HepG2 (cell line): ENCODE results near the gene PRR30. TPM values are rescaled to one million over a fixed set of nuclear protein-coding genes. Genes with fewer than 3 reads are reported as not detected.

ENCODE experiments used
- BRCA1 ChIP-seq: sonication (generic); formaldehyde crosslinking; IDR thresholded peaks from 2 replicates; pipeline ENCODE4 v1.4.0; 2020; ENCODE audit warnings: missing genetic modification reagents
- FOSL2 ChIP-seq: sonication (generic); formaldehyde crosslinking; IDR thresholded peaks from 2 replicates; pipeline ENCODE4 v1.4.0; 2020; ENCODE audit warnings: missing genetic modification reagents
- GTF3A ChIP-seq: sonication (generic); formaldehyde crosslinking; conservative IDR thresholded peaks from 2 replicates; pipeline ENCODE4 v1.4.0; 2020; ENCODE audit warnings: mild to moderate bottlenecking, missing genetic modification reagents
- HIC2 ChIP-seq: sonication (generic); formaldehyde crosslinking; IDR thresholded peaks from 2 replicates; pipeline ENCODE4 v1.9.0; 2022; ENCODE audit warnings: low read depth, missing genetic modification reagents
- HNRNPH1 ChIP-seq: fragments of 200-400 bp; formaldehyde crosslinking; optimal IDR thresholded peaks from 2 replicates; pipeline ENCODE3; 2017; ENCODE audit warnings: mild to moderate bottlenecking, low read depth, low read length
- NFKBIZ ChIP-seq: IDR thresholded peaks from 2 replicates; pipeline ENCODE4 v1.6.1; 2018; ENCODE audit warnings: missing genetic modification reagents, missing compliant biosample characterization
- PPARG ChIP-seq: conservative IDR thresholded peaks from 2 replicates; pipeline ENCODE4 v1.6.1; 2016; ENCODE audit warnings: missing biosample characterization, missing genetic modification reagents
- RCOR2 ChIP-seq: IDR thresholded peaks from 2 replicates; pipeline ENCODE4 v1.6.1; 2016; ENCODE audit warnings: missing biosample characterization, missing genetic modification reagents
- RNF2 ChIP-seq: fragments of 450-650 bp; conservative IDR thresholded peaks from 2 replicates; pipeline ENCODE4 v1.6.1; 2016; ENCODE audit warnings: low read depth
- SYNCRIP ChIP-seq: fragments of 200-400 bp; formaldehyde crosslinking; IDR thresholded peaks from 2 replicates; pipeline ENCODE4 v1.6.1; 2018; ENCODE audit warnings: mild to moderate bottlenecking, low read depth, low read length; ENCODE audit not compliant: insufficient read depth
- TAF15 ChIP-seq: fragments of 200-400 bp; formaldehyde crosslinking; IDR thresholded peaks from one replicate; pipeline ENCODE4 v1.6.1; 2018; ENCODE audit warnings: mild to moderate bottlenecking, low read depth, low read length; ENCODE audit not compliant: poor library complexity, severe bottlenecking
- ZBTB1 ChIP-seq: sonication (generic); formaldehyde crosslinking; IDR thresholded peaks from 2 replicates; pipeline ENCODE4 v1.4.0; 2020; ENCODE audit warnings: missing genetic modification reagents, borderline replicate concordance
- ZNF10 ChIP-seq: sonication (generic); formaldehyde crosslinking; IDR thresholded peaks from 2 replicates; pipeline ENCODE4 v1.4.0; 2020; ENCODE audit warnings: mild to moderate bottlenecking, low read depth, missing genetic modification reagents, borderline replicate concordance
- ZNF12 ChIP-seq: sonication (generic); formaldehyde crosslinking; IDR thresholded peaks from 2 replicates; pipeline ENCODE4 v1.5.0; 2020; ENCODE audit warnings: missing genetic modification reagents
- ZNF225 ChIP-seq: sonication (generic); formaldehyde crosslinking; IDR thresholded peaks from 2 replicates; pipeline ENCODE4 v1.4.0; 2020; ENCODE audit warnings: mild to moderate bottlenecking, missing genetic modification reagents
- ZNF362 ChIP-seq: sonication (generic); formaldehyde crosslinking; IDR thresholded peaks from 2 replicates; pipeline ENCODE4 v1.4.0; 2020; ENCODE audit warnings: missing genetic modification reagents, mild to moderate bottlenecking, borderline replicate concordance
- ZNF513 ChIP-seq: sonication (generic); formaldehyde crosslinking; conservative IDR thresholded peaks from 2 replicates; pipeline ENCODE4 v1.5.0; 2020; ENCODE audit warnings: missing genetic modification reagents
- ZNF547 ChIP-seq: sonication (generic); formaldehyde crosslinking; IDR thresholded peaks from 2 replicates; pipeline ENCODE4 v1.5.1; 2020; ENCODE audit warnings: mild to moderate bottlenecking, missing genetic modification reagents
- ZNF563 ChIP-seq: sonication (generic); formaldehyde crosslinking; IDR thresholded peaks from 2 replicates; pipeline ENCODE4 v1.8.0; 2022; ENCODE audit warnings: mild to moderate bottlenecking, moderate library complexity, missing genetic modification reagents
- ZNF619 ChIP-seq: sonication (generic); formaldehyde crosslinking; IDR thresholded peaks from 2 replicates; pipeline ENCODE4 v1.4.0; 2020; ENCODE audit warnings: mild to moderate bottlenecking, missing genetic modification reagents
- ZNF737 ChIP-seq: sonication (generic); formaldehyde crosslinking; IDR thresholded peaks from 2 replicates; pipeline ENCODE4 v1.5.0; 2020; ENCODE audit warnings: missing genetic modification reagents, mild to moderate bottlenecking, borderline replicate concordance
- ZNF839 ChIP-seq: sonication (generic); formaldehyde crosslinking; IDR thresholded peaks from 2 replicates; pipeline ENCODE4 v1.4.0; 2020; ENCODE audit warnings: missing genetic modification reagents, mild to moderate bottlenecking, borderline replicate concordance
- polyA plus RNA-seq, 8 experiments: library from polyadenylated mRNA; depleted of rRNA in 3 of 8; stranded (reverse) in 7 of 8; unstranded in 1 of 8; fragments of >200 nt; fragmentation: Illumina TruSeq in 4 of 8; extraction: Trizol in 4 of 8; gene quantifications; 2 replicates each; pipeline versions ENCODE4 v1.2.1 to v1.2.3, GENCODE V29; 2011 to 2016; ENCODE audit warnings: low read depth in 4 of 8, missing spikeins in 1 of 8, mixed read lengths in 1 of 8; ENCODE audit not compliant: insufficient read depth in 1 of 8
- total RNA-seq, 5 experiments: library from RNA; depleted of rRNA; stranded (reverse); fragments of >200 nt; fragmentation: Illumina TruSeq; extraction: Trizol; gene quantifications; 2 replicates each; pipeline ENCODE4 v1.2.3, GENCODE V29; 2016; ENCODE audit warnings: low read depth in 1 of 5
- TF ChIP-seq, protein P1 (sequence below): sonication (generic); formaldehyde crosslinking; IDR thresholded peaks from 2 replicates; pipeline ENCODE4 v1.8.1; 2022; ENCODE audit warnings: low read depth, mild to moderate bottlenecking, missing genetic modification reagents

PRR30 gene
- total and polyA plus RNA-seq, 2 of the 13 experiments (the other 11 are each of a cell fraction or from before 2014, with no cell fraction given): not detected

- TF ChIP-seq ZNF839 (no peak), ZNF225 (CRISPR knock-in tag) (peak; percentile 58; the same call in 1 of the 2 replicates), GTF3A (CRISPR knock-in tag) (no peak), RNF2 (no peak), ZBTB1 (CRISPR knock-in tag) (no peak), ZNF619 (no peak), ZNF513 (CRISPR knock-in tag) (no peak), ZNF737 (CRISPR knock-in tag) (no peak), HNRNPH1 (no peak), ZNF12 (CRISPR knock-in tag) (no peak), PPARG (CRISPR knock-in tag) (no peak), ZNF362 (CRISPR knock-in tag) (no peak), FOSL2 (CRISPR knock-in tag) (no peak), HIC2 (CRISPR knock-in tag) (no peak), ZNF10 (0 out of 2 replicates have a peak, but pooled peaks have one; percentile 31), TAF15 (no peak), NFKBIZ (CRISPR knock-in tag) (no peak), RCOR2 (CRISPR knock-in tag) (no peak), SYNCRIP (no peak), BRCA1 (no peak), ZNF547 (CRISPR knock-in tag) (no peak), ZNF563 (peak; percentile 59; the same call in 1 of the 2 replicates)
- TF ChIP-seq, protein P1, sequence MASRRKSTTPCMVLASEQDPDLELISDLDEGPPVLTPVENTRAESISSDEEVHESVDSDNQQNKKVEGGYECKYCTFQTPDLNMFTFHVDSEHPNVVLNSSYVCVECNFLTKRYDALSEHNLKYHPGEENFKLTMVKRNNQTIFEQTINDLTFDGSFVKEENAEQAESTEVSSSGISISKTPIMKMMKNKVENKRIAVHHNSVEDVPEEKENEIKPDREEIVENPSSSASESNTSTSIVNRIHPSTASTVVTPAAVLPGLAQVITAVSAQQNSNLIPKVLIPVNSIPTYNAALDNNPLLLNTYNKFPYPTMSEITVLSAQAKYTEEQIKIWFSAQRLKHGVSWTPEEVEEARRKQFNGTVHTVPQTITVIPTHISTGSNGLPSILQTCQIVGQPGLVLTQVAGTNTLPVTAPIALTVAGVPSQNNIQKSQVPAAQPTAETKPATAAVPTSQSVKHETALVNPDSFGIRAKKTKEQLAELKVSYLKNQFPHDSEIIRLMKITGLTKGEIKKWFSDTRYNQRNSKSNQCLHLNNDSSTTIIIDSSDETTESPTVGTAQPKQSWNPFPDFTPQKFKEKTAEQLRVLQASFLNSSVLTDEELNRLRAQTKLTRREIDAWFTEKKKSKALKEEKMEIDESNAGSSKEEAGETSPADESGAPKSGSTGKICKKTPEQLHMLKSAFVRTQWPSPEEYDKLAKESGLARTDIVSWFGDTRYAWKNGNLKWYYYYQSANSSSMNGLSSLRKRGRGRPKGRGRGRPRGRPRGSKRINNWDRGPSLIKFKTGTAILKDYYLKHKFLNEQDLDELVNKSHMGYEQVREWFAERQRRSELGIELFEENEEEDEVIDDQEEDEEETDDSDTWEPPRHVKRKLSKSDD (CRISPR knock-in tag): no peak
These were observed 10.6 kb upstream of the PRR30 start (continued) for GRCh38 chr2:27149570-27150405.
